GM23248 (cell line): ENCODE results near the gene ONECUT1. TPM values are rescaled to one million over a fixed set of nuclear protein-coding genes. Genes with fewer than 3 reads are reported as not detected.

ENCODE experiments used
- DNase-seq: peaks from one replicate; pipeline ENCODE4 v3.0.0-alpha.2; 2015
- H2AFZ ChIP-seq: fragments of 200-600 bp; sonication (generic); 2 replicates; pipeline ENCODE4 v1.6.1; 2016; ENCODE audit warnings: antibody characterized with exemption
- H3F3A ChIP-seq: fragments of 200-600 bp; sonication (generic); 2 replicates; pipeline ENCODE4 v1.6.1; 2016; ENCODE audit warnings: mild to moderate bottlenecking, antibody characterized with exemption, mixed run types; ENCODE audit not compliant: insufficient read depth
- H3K27ac ChIP-seq: fragments of 200-600 bp; sonication (generic); 2 replicates; pipeline ENCODE4 v1.5.1; 2016; ENCODE audit warnings: mild to moderate bottlenecking
- H3K27me3 ChIP-seq: fragments of 200-600 bp; sonication (generic); replicated peaks from 2 replicates; pipeline ENCODE4 v1.6.1; 2016; ENCODE audit warnings: mild to moderate bottlenecking; ENCODE audit not compliant: insufficient read depth
- H3K36me3 ChIP-seq: fragments of 200-600 bp; sonication (generic); 2 replicates; pipeline ENCODE4 v1.6.1; 2016; ENCODE audit warnings: low read depth, mild to moderate bottlenecking
- H3K4me1 ChIP-seq: fragments of 200-600 bp; sonication (generic); 2 replicates; pipeline ENCODE4 v1.6.1; 2016; ENCODE audit warnings: mild to moderate bottlenecking; ENCODE audit not compliant: insufficient read depth
- H3K4me2 ChIP-seq: fragments of 200-600 bp; sonication (generic); one replicate; pipeline ENCODE4 v1.6.1; 2016; ENCODE audit warnings: mild to moderate bottlenecking; ENCODE audit not compliant: unreplicated experiment
- H3K4me3 ChIP-seq: fragments of 200-600 bp; sonication (generic); 2 replicates; pipeline ENCODE4 v1.5.1; 2016; ENCODE audit warnings: mild to moderate bottlenecking
- H3K79me2 ChIP-seq: fragments of 200-600 bp; sonication (generic); 2 replicates; pipeline ENCODE4 v1.6.1; 2016; ENCODE audit warnings: mild to moderate bottlenecking; ENCODE audit not compliant: insufficient read depth
- H3K9ac ChIP-seq: fragments of 200-600 bp; sonication (generic); 2 replicates; pipeline ENCODE4 v1.6.1; 2016; ENCODE audit warnings: mild to moderate bottlenecking
- H3K9me2 ChIP-seq: fragments of 200-600 bp; sonication (generic); 2 replicates; pipeline ENCODE4 v1.6.1; 2016; ENCODE audit warnings: mixed run types, mild to moderate bottlenecking, moderate library complexity; ENCODE audit not compliant: insufficient read depth
- H3K9me3 ChIP-seq: fragments of 200-600 bp; sonication (generic); one replicate; pipeline ENCODE4 v1.6.1; 2017; ENCODE audit warnings: low read depth
- H4K20me1 ChIP-seq: fragments of 200-600 bp; sonication (generic); 2 replicates; pipeline ENCODE4 v1.6.0; 2016; ENCODE audit not compliant: insufficient read depth
- EZH2 ChIP-seq: fragments of 200-600 bp; sonication (generic); IDR thresholded peaks from 2 replicates; pipeline ENCODE4 v1.6.1; 2018; ENCODE audit warnings: antibody characterized with exemption, mild to moderate bottlenecking; ENCODE audit not compliant: insufficient read depth, poor library complexity, severe bottlenecking
- EZH2phosphoT487 ChIP-seq: fragments of 200-600 bp; sonication (generic); IDR thresholded peaks from 2 replicates; pipeline ENCODE4 v1.6.1; 2018; ENCODE audit warnings: antibody characterized with exemption, moderate library complexity, mild to moderate bottlenecking, low read depth; ENCODE audit not compliant: insufficient read depth
- WGBS, 2 experiments: methylation state at CpG; one replicate each; pipeline ENCODE4 v1.1.6; 2015 to 2017; ENCODE audit warnings: low lambda C conversion rate in 2 of 2, low coverage in 1 of 2; ENCODE audit errors: missing lambda C conversion rate in 2 of 2; 5-methylcytosine and 5-hydroxymethylcytosine counted together
- in situ Hi-C: fragments of 300-500 bp; cut with MboI; formaldehyde crosslinking; loops from 2 replicates; pipeline ENCODE4 v1.15.0; 2020
- polyA plus RNA-seq: library from polyadenylated mRNA; unstranded; fragments of >200 nt; fragmentation: Nextera tagmentation; extraction: Ambion mirVana; gene quantifications from 2 replicates; pipeline ENCODE4 v1.2.1, GENCODE V29; 2016
- total RNA-seq: library from RNA; depleted of rRNA; stranded (reverse); fragments of >200 nt; shearing (Covaris generic); gene quantifications from 2 replicates; pipeline ENCODE4 v1.2.3, GENCODE V29; 2014

The ONECUT1 gene
- total and polyA plus RNA-seq, 2 experiments from 2014 or later: not detected

- H3K4me1 ChIP-seq: no peaks in the 10 kb centered on the region
- H3K4me3 ChIP-seq: no peak overlapping the region
- H3K36me3 ChIP-seq: no peaks in the 10 kb centered on the region
- in situ Hi-C loops: loop anchor here (25.0 kb wide), 1 partner anchor 409 kb away; no protein-coding TSS in a partner anchor
- H3K9ac ChIP-seq: no peak overlapping the region
- H3F3A ChIP-seq: no peaks in the 10 kb centered on the region
- H3K9me3 ChIP-seq: no peaks in the 10 kb centered on the region
- DNase-seq: no peak
- no peaks in the 10 kb centered on the region for H4K20me1 ChIP-seq
- H3K27ac ChIP-seq: no peak overlapping the region
- 0 to 4% methylated on average over 1 of the region's 1 CpG for WGBS, 2 experiments
- TF ChIP-seq EZH2phosphoT487 (no peak), EZH2 (no peak)
- H3K9me2 ChIP-seq: no peaks in the 10 kb centered on the region
- no peaks in the 10 kb centered on the region for H3K79me2 ChIP-seq
- H2AFZ ChIP-seq: no peak overlapping the region
- peaks cover 67% of the 10 kb centered on the region for H3K27me3 ChIP-seq
- H3K4me2 ChIP-seq: no peak overlapping the region
Observed at GRCh38 chr15:52778457-52778856, 11.7 kb downstream of the ONECUT1 start.

GRCh38 chr15:52772766-52773165 is 17.4 kb downstream of the ONECUT1 start:
- no peaks in the 10 kb centered on the region for H3K36me3 ChIP-seq
- no peaks in the 10 kb centered on the region for H4K20me1 ChIP-seq
- no peak for TF ChIP-seq EZH2phosphoT487
- no peak for TF ChIP-seq EZH2
- H3K27ac ChIP-seq: no peak overlapping the region
- DNase-seq: no peak
- H3K79me2 ChIP-seq: no peaks in the 10 kb centered on the region
- H3K9me3 ChIP-seq: no peaks in the 10 kb centered on the region
- no peak overlapping the region for H3K4me3 ChIP-seq
- H3K27me3 ChIP-seq: peaks cover 30% of the 10 kb centered on the region
- H3K9ac ChIP-seq: no peak overlapping the region
- no peak overlapping the region for H2AFZ ChIP-seq
- in situ Hi-C loops: no loop called here
- 37% methylated on average over 5 of the region's 5 CpGs for WGBS, 2 experiments
- H3K4me2 ChIP-seq: no peak overlapping the region
- no peaks in the 10 kb centered on the region for H3F3A ChIP-seq
- no peaks in the 10 kb centered on the region for H3K9me2 ChIP-seq
- H3K4me1 ChIP-seq: no peaks in the 10 kb centered on the region

- 35 to 39% methylated on average over 3 of the region's 3 CpGs for WGBS, 2 experiments
Observed at GRCh38 chr15:52765785-52766184, 24.4 kb downstream of the ONECUT1 start.

GRCh38 chr15:52764731-52765130 is 25.4 kb downstream of the ONECUT1 start:
- WGBS, 2 experiments: 83 to 86% methylated on average over 5 of the region's 5 CpGs
- H3K4me3 ChIP-seq: no peak overlapping the region
- H3K27ac ChIP-seq: no peak overlapping the region
- H2AFZ ChIP-seq: no peak overlapping the region
- H3K4me2 ChIP-seq: no peak overlapping the region
- no peak overlapping the region for H3K9ac ChIP-seq
- H3F3A ChIP-seq: no peaks in the 10 kb centered on the region
- peaks cover 18% of the 10 kb centered on the region for H3K27me3 ChIP-seq
- H3K36me3 ChIP-seq: no peaks in the 10 kb centered on the region
- H3K9me2 ChIP-seq: no peaks in the 10 kb centered on the region
- no peaks in the 10 kb centered on the region for H3K4me1 ChIP-seq
- in situ Hi-C loops: no loop called here
- no peak for DNase-seq
- H3K79me2 ChIP-seq: no peaks in the 10 kb centered on the region
- H4K20me1 ChIP-seq: no peaks in the 10 kb centered on the region
- TF ChIP-seq EZH2phosphoT487 (no peak), EZH2 (no peak)
- H3K9me3 ChIP-seq: no peaks in the 10 kb centered on the region

More at GRCh38 chr15:52765785-52766184, 24.4 kb downstream of the ONECUT1 start:
- Histone ChIP-seq H3K9me2 (no peaks in the 10 kb centered on the region), H3K27me3 (peaks cover 18% of the 10 kb centered on the region), H3K79me2 (no peaks in the 10 kb centered on the region), H3F3A (no peaks in the 10 kb centered on the region), H2AFZ (no peak overlapping the region), H3K27ac (no peak overlapping the region), H3K9ac (no peak overlapping the region), H3K4me3 (no peak overlapping the region), H3K36me3 (no peaks in the 10 kb centered on the region), H3K4me2 (no peak overlapping the region), H3K4me1 (no peaks in the 10 kb centered on the region), H3K9me3 (no peaks in the 10 kb centered on the region), H4K20me1 (no peaks in the 10 kb centered on the region)
- peak; percentile 33 for DNase-seq
- in situ Hi-C loops: no loop called here
- TF ChIP-seq EZH2: no peak
- no peak for TF ChIP-seq EZH2phosphoT487

- no peaks in the 10 kb centered on the region for H3K79me2 ChIP-seq
- no peaks in the 10 kb centered on the region for H4K20me1 ChIP-seq
- H3K4me3 ChIP-seq: no peak overlapping the region
- H3K9me3 ChIP-seq: no peaks in the 10 kb centered on the region
- no peak overlapping the region for H2AFZ ChIP-seq
- no peak overlapping the region for H3K27ac ChIP-seq
- TF ChIP-seq EZH2phosphoT487 (no peak), EZH2 (no peak)
- no peak overlapping the region for H3K9ac ChIP-seq
- no peaks in the 10 kb centered on the region for H3K9me2 ChIP-seq
- no peaks in the 10 kb centered on the region for H3K4me1 ChIP-seq
- DNase-seq: no peak
- no peaks in the 10 kb centered on the region for H3K36me3 ChIP-seq
- no peak overlapping the region for H3K4me2 ChIP-seq
- H3K27me3 ChIP-seq: peaks cover 12% of the 10 kb centered on the region
- no peaks in the 10 kb centered on the region for H3F3A ChIP-seq
- 31 to 40% methylated on average over 5 of the region's 5 CpGs for WGBS, 2 experiments
- in situ Hi-C loops: no loop called here
Observed at GRCh38 chr15:52762621-52763020, 27.5 kb downstream of the ONECUT1 start.
